ENCODE data around the gene ARMCX1.

DNA sequence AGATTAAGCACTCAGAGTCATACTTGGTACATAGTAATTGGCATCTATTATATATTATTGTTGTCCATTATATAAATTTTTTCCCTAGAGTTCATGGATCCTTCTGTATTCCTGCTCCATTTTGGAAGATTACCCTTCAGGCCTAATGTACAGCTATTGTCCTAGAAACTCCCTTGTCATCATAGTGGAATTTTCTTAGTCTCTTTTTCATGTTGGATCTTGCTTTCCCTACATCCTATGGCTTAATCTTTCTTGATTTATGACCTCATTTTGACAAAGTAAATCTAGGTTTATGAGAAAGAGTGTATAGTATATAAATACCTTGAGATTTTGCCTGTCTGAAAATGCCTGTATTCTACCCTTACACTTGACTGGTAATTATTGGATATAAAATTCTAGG is 43.0 kb upstream of the ARMCX1 start:
- TF ChIP-seq CTCF (tag by site-specific recombination; IDR thresholded peaks at IDR 0.05) (no peak), ZBTB20 (tag by site-specific recombination; IDR thresholded peaks at IDR 0.05) (no peak), ZNF610 (tag by site-specific recombination; IDR thresholded peaks at IDR 0.05; ENCODE audit: borderline replicate concordance) (no peak), ZNF433 (tag by site-specific recombination; IDR thresholded peaks at IDR 0.05; ENCODE audit: low read depth) (no peak), BCL11A (tag by site-specific recombination; IDR thresholded peaks at IDR 0.05; ENCODE audit: low read depth) (no peak), ZNF19 (tag by site-specific recombination; IDR thresholded peaks at IDR 0.05; ENCODE audit: low read depth) (no peak), YY1 (tag by site-specific recombination; IDR thresholded peaks at IDR 0.05) (no peak), ZFP41 (tag by site-specific recombination; IDR thresholded peaks at IDR 0.05; ENCODE audit: borderline replicate concordance) (no peak), ZNF513 (tag by site-specific recombination; IDR thresholded peaks at IDR 0.05) (no peak)
- TF ChIP-seq, protein P1, sequence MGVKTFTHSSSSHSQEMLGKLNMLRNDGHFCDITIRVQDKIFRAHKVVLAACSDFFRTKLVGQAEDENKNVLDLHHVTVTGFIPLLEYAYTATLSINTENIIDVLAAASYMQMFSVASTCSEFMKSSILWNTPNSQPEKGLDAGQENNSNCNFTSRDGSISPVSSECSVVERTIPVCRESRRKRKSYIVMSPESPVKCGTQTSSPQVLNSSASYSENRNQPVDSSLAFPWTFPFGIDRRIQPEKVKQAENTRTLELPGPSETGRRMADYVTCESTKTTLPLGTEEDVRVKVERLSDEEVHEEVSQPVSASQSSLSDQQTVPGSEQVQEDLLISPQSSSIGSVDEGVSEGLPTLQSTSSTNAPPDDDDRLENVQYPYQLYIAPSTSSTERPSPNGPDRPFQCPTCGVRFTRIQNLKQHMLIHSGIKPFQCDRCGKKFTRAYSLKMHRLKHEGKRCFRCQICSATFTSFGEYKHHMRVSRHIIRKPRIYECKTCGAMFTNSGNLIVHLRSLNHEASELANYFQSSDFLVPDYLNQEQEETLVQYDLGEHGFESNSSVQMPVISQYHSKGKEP (tag by site-specific recombination; IDR thresholded peaks at IDR 0.05), result no peak
- TF ChIP-seq, protein P2, sequence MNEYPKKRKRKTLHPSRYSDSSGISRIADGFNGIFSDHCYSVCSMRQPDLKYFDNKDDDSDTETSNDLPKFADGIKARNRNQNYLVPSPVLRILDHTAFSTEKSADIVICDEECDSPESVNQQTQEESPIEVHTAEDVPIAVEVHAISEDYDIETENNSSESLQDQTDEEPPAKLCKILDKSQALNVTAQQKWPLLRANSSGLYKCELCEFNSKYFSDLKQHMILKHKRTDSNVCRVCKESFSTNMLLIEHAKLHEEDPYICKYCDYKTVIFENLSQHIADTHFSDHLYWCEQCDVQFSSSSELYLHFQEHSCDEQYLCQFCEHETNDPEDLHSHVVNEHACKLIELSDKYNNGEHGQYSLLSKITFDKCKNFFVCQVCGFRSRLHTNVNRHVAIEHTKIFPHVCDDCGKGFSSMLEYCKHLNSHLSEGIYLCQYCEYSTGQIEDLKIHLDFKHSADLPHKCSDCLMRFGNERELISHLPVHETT (tag by site-specific recombination; IDR thresholded peaks at IDR 0.05), result no peak
- TF ChIP-seq, protein P3, sequence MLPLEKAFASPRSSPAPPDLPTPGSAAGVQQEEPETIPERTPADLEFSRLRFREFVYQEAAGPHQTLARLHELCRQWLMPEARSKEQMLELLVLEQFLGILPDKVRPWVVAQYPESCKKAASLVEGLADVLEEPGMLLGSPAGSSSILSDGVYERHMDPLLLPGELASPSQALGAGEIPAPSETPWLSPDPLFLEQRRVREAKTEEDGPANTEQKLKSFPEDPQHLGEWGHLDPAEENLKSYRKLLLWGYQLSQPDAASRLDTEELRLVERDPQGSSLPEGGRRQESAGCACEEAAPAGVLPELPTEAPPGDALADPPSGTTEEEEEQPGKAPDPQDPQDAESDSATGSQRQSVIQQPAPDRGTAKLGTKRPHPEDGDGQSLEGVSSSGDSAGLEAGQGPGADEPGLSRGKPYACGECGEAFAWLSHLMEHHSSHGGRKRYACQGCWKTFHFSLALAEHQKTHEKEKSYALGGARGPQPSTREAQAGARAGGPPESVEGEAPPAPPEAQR (tag by site-specific recombination; IDR thresholded peaks at IDR 0.05), result no peak
- TF ChIP-seq, protein P4, sequence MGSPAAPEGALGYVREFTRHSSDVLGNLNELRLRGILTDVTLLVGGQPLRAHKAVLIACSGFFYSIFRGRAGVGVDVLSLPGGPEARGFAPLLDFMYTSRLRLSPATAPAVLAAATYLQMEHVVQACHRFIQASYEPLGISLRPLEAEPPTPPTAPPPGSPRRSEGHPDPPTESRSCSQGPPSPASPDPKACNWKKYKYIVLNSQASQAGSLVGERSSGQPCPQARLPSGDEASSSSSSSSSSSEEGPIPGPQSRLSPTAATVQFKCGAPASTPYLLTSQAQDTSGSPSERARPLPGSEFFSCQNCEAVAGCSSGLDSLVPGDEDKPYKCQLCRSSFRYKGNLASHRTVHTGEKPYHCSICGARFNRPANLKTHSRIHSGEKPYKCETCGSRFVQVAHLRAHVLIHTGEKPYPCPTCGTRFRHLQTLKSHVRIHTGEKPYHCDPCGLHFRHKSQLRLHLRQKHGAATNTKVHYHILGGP (tag by site-specific recombination; IDR thresholded peaks at IDR 0.05), result no peak
